ENCODE data around the gene ATP5ME. TPM values are rescaled to one million over a fixed set of nuclear protein-coding genes. Genes with fewer than 3 reads are reported as not detected.

The ATP5ME gene
- total and polyA plus RNA-seq, 2 of the 13 experiments (the other 11 are each of a cell fraction or from before 2014, with no cell fraction given) = 305 to 753 TPM

DNA sequence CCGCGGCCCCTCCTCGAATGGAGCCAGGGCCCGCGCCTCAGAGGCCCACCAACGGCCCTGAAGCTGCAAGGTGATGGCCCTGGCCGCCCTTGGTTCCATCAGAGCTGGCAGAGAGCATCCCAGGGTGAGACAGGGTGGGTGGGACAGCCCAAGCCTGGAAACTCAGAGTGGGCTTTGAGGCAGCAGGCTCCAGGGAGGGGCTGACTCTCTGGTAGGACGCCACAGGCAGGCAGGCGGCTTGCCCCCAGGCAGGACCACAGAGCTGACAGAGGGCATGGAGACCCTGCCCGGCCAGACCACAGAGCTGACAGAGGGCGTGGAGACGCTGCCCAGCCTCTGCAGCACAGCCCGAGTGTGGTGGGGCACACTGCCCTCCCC, 5.0 kb upstream of the ATP5ME start (continued):
- TF ChIP-seq, protein P1, sequence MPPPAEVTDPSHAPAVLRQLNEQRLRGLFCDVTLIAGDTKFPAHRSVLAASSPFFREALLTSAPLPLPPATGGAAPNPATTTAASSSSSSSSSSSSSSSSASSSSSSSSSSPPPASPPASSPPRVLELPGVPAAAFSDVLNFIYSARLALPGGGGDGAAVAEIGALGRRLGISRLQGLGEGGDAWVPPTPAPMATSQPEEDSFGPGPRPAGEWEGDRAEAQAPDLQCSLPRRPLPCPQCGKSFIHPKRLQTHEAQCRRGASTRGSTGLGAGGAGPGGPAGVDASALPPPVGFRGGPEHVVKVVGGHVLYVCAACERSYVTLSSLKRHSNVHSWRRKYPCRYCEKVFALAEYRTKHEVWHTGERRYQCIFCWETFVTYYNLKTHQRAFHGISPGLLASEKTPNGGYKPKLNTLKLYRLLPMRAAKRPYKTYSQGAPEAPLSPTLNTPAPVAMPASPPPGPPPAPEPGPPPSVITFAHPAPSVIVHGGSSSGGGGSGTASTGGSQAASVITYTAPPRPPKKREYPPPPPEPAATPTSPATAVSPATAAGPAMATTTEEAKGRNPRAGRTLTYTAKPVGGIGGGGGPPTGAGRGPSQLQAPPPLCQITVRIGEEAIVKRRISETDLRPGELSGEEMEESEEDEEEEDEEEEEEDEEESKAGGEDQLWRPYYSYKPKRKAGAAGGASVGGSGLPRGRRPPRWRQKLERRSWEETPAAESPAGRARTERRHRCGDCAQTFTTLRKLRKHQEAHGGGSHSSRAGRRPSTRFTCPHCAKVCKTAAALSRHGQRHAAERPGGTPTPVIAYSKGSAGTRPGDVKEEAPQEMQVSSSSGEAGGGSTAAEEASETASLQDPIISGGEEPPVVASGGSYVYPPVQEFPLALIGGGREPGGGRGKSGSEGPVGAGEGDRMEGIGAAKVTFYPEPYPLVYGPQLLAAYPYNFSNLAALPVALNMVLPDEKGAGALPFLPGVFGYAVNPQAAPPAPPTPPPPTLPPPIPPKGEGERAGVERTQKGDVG (CRISPR knock-in tag; IDR thresholded peaks at IDR 0.05; ENCODE audit: borderline replicate concordance) = no peak
- TF ChIP-seq ZBTB42 (CRISPR knock-in tag; IDR thresholded peaks at IDR 0.05) (no peak), NFYB (CRISPR knock-in tag; IDR thresholded peaks at IDR 0.05) (no peak), AGO1 (IDR thresholded peaks at IDR 0.05; ENCODE audit: low read depth, low read length, poor library complexity, severe bottlenecking) (peak; percentile 8), POGZ (CRISPR knock-in tag; IDR thresholded peaks at IDR 0.05) (no peak), PCBP2 (optimal IDR thresholded peaks at IDR 0.05; ENCODE audit: low read depth, low read length, poor library complexity, severe bottlenecking) (no peak), ZNF761 (CRISPR knock-in tag; conservative IDR thresholded peaks at IDR 0.05) (no peak)
- TF ChIP-seq, protein P2, sequence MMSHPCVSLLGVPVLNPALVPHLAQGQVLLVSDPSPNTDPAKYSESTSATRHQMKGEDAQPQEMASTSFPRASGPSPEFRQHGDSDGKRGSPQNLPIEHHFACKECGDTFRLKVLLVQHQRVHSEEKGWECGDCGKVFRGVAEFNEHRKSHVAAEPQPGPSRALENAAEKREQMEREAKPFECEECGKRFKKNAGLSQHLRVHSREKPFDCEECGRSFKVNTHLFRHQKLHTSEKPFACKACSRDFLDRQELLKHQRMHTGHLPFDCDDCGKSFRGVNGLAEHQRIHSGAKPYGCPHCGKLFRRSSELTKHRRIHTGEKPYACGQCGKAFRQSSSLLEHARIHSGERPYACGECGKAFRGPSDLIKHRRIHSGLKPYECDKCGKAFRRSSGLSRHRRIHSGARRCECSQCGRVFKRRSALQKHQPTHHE (CRISPR knock-in tag; IDR thresholded peaks at IDR 0.05; ENCODE audit: borderline replicate concordance) = no peak
- TF ChIP-seq, protein P3, sequence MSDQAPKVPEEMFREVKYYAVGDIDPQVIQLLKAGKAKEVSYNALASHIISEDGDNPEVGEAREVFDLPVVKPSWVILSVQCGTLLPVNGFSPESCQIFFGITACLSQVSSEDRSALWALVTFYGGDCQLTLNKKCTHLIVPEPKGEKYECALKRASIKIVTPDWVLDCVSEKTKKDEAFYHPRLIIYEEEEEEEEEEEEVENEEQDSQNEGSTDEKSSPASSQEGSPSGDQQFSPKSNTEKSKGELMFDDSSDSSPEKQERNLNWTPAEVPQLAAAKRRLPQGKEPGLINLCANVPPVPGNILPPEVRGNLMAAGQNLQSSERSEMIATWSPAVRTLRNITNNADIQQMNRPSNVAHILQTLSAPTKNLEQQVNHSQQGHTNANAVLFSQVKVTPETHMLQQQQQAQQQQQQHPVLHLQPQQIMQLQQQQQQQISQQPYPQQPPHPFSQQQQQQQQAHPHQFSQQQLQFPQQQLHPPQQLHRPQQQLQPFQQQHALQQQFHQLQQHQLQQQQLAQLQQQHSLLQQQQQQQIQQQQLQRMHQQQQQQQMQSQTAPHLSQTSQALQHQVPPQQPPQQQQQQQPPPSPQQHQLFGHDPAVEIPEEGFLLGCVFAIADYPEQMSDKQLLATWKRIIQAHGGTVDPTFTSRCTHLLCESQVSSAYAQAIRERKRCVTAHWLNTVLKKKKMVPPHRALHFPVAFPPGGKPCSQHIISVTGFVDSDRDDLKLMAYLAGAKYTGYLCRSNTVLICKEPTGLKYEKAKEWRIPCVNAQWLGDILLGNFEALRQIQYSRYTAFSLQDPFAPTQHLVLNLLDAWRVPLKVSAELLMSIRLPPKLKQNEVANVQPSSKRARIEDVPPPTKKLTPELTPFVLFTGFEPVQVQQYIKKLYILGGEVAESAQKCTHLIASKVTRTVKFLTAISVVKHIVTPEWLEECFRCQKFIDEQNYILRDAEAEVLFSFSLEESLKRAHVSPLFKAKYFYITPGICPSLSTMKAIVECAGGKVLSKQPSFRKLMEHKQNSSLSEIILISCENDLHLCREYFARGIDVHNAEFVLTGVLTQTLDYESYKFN (CRISPR knock-in tag; conservative IDR thresholded peaks at IDR 0.05) = no peak

Measured in HepG2 (cell line).